K562 (cell line): ENCODE data around the gene EML1. TPM values are rescaled to one million over a fixed set of nuclear protein-coding genes. Genes with fewer than 3 reads are reported as not detected.

ENCODE experiments used
- ATAC-seq: fragments of 200-7000 bp; cut with Tn5 transposase; 3 replicates; pipeline ENCODE4 v1.9.1; 2020; ENCODE audit warnings: moderate library complexity
- BruUV-seq: library from RNA; stranded (reverse); fragments of 400-500 nt; replicated peaks from 2 replicates; lab custom pipeline; 2021; lab: Mats Ljungman, UMichigan
- CTCF ChIA-PET: fragments of 300-600 bp; formaldehyde crosslinking; extraction: SDS; loops from one replicate; lab custom pipeline; 2021; ENCODE audit warnings: low intra/inter-chr PET ratio; lab: Yijun Ruan, JAX
- POLR2A ChIA-PET: fragments of 300-600, 350-650 bp; sonication (Branson Sonifier 250); formaldehyde crosslinking; extraction: SDS; loops from one replicate; lab custom pipeline; 2021; ENCODE audit warnings: antibody characterized with exemption, inconsistent platforms; lab: Yijun Ruan, JAX
- DNase-seq, 4 experiments: peaks; one replicate each; pipeline versions ENCODE4 v3.0.0 to v3.0.0-alpha.2; 2011 to 2018; ENCODE audit warnings: low spot score in 3 of 4, mixed read lengths in 3 of 4; ENCODE audit errors: extremely low read depth in 1 of 4
- FAIRE-seq: peaks from 2 replicates; lab custom pipeline; 2011; peaks lifted over from hg19 to GRCh38; lab: Jason Lieb, UNC
- H2AFZ ChIP-seq: 2 replicates; pipeline ENCODE4 v1.6.0; 2011; ENCODE audit warnings: low read depth, low read length, control low read depth, inconsistent platforms
- H3K27ac ChIP-seq: fragments of 200-600 bp; 3 replicates; pipeline ENCODE4 v1.8.0; 2011; ENCODE audit warnings: low read depth, mild to moderate bottlenecking, control low read depth, inconsistent platforms, low read length, moderate library complexity, mixed read lengths; ENCODE audit errors: extremely low read depth
- H3K27me3 ChIP-seq, 2 experiments: fragments of 300-600 bp in 1 of 2; 2 replicates in 1 of 2; 3 replicates in 1 of 2; pipeline versions ENCODE4 v1.6.0 to v1.8.0; 2011; ENCODE audit warnings: inconsistent platforms in 2 of 2, low read length in 2 of 2, mild to moderate bottlenecking in 1 of 2, mixed read lengths in 1 of 2, moderate library complexity in 1 of 2; ENCODE audit not compliant: control insufficient read depth in 2 of 2, insufficient read depth in 2 of 2
- H3K36me3 ChIP-seq: fragments of 300-600 bp; 3 replicates; pipeline ENCODE4 v1.8.0; 2011; ENCODE audit warnings: mild to moderate bottlenecking, low read length, inconsistent platforms; ENCODE audit not compliant: control insufficient read depth, insufficient read depth
- H3K4me1 ChIP-seq, 2 experiments: fragments of 200-600 bp in 1 of 2; replicated peaks in 1 of 2; 2 replicates in 1 of 2; 3 replicates in 1 of 2; pipeline versions ENCODE4 v1.5.1 to v1.8.0; 2011; ENCODE audit warnings: inconsistent platforms in 2 of 2, low read length in 2 of 2, mild to moderate bottlenecking in 1 of 2, mixed read lengths in 1 of 2, moderate library complexity in 1 of 2; ENCODE audit not compliant: control insufficient read depth in 2 of 2, insufficient read depth in 2 of 2
- H3K4me2 ChIP-seq: 2 replicates; pipeline ENCODE4 v1.6.1; 2011; ENCODE audit warnings: low read length, control low read depth, inconsistent platforms, mixed read lengths; ENCODE audit not compliant: insufficient read depth
- H3K4me3 ChIP-seq: fragments of 200-600 bp; sonication (generic), shearing (Covaris generic); 2 replicates; pipeline ENCODE4 v1.5.1; 2016; ENCODE audit warnings: control low read depth, inconsistent platforms
- H3K79me2 ChIP-seq: fragments of 200-600 bp; 3 replicates; pipeline ENCODE4 v1.8.0; 2011; ENCODE audit warnings: low read length, inconsistent platforms; ENCODE audit not compliant: control insufficient read depth, insufficient read depth
- H3K9ac ChIP-seq, 2 experiments: 2 replicates each; pipeline versions ENCODE4 v1.6.0 to v1.6.1; 2011; ENCODE audit warnings: low read depth in 2 of 2, low read length in 2 of 2, control low read depth in 1 of 2, inconsistent platforms in 1 of 2, mild to moderate bottlenecking in 1 of 2, mixed read lengths in 1 of 2; ENCODE audit not compliant: insufficient read depth in 1 of 2
- H3K9me1 ChIP-seq: one replicate; pipeline ENCODE4 v1.6.0; 2011; ENCODE audit warnings: inconsistent platforms, mild to moderate bottlenecking, low read length, moderate library complexity; ENCODE audit not compliant: control insufficient read depth, insufficient read depth
- H3K9me3 ChIP-seq: replicated peaks from 2 replicates; pipeline ENCODE4 v1.5.1; 2011; ENCODE audit warnings: low read depth, low read length, inconsistent platforms; ENCODE audit not compliant: control insufficient read depth, insufficient read depth
- H4K20me1 ChIP-seq: replicated peaks from 2 replicates; pipeline ENCODE4 v1.6.1; 2011; ENCODE audit warnings: low read length, inconsistent platforms, mixed read lengths; ENCODE audit not compliant: control insufficient read depth, insufficient read depth
- ARHGAP35 ChIP-seq: fragments of 450-650 bp; IDR thresholded peaks from 2 replicates; pipeline ENCODE4 v1.6.1; 2018; ENCODE audit not compliant: partially characterized antibody
- ZBTB17 ChIP-seq: fragments of 450-650 bp; formaldehyde crosslinking; IDR thresholded peaks from 2 replicates; pipeline ENCODE4 v1.4.0; 2020; ENCODE audit warnings: mild to moderate bottlenecking
- WGBS: fragments of 100-300 bp; shearing (Covaris generic); methylation state at CpG from one replicate; pipeline ENCODE4 v1.1.6; 2016; ENCODE audit warnings: low coverage, mixed read lengths; ENCODE audit not compliant: insufficient coverage; ENCODE audit errors: missing lambda C conversion rate; 5-methylcytosine and 5-hydroxymethylcytosine counted together
- in situ Hi-C: fragments of 300-500 bp; cut with MboI; formaldehyde crosslinking; loops from 4 replicates; pipeline ENCODE4 v1.15.0; 2018; ENCODE audit warnings: inconsistent platforms, mixed read lengths
- intact Hi-C: fragments of 100-400 bp; cut with micrococcal nuclease; formaldehyde crosslinking; loops from 2 replicates; pipeline ENCODE4 v1.14.2; 2022
- polyA plus RNA-seq, 8 experiments: library from polyadenylated mRNA; depleted of rRNA in 4 of 8; stranded (reverse) in 5 of 8; unstranded in 3 of 8; fragments of >200 nt; fragmentation: Nextera tagmentation in 2 of 8; fragmentation: Illumina TruSeq in 1 of 8; extraction: Ambion mirVana in 2 of 8; extraction: Trizol in 1 of 8; gene quantifications; 2 replicates each; pipeline versions ENCODE4 v1.2.1 to v1.2.3, GENCODE V29; 2011 to 2014; ENCODE audit warnings: inconsistent platforms in 1 of 8, missing spikeins in 1 of 8
- total RNA-seq, 7 experiments: library from RNA; depleted of rRNA in 6 of 7; stranded (reverse); fragments of >200 nt in 6 of 7; fragmentation: Illumina TruSeq in 2 of 7; extraction: Trizol in 2 of 7; gene quantifications; 2 replicates each; pipeline versions ENCODE4 v1.2.1 to v1.2.3, GENCODE V29; 2011 to 2021; ENCODE audit warnings: low replicate concordance in 1 of 7
- TF ChIP-seq, protein P1 (sequence below), 3 experiments: IDR thresholded peaks in 2 of 3; conservative IDR thresholded peaks in 1 of 3; 2 replicates each; pipeline ENCODE4 v1.5.1; 2011 to 2012; ENCODE audit warnings: low read length in 3 of 3, mild to moderate bottlenecking in 3 of 3, control low read depth in 2 of 3, improper control_type of control experiment in 1 of 3, inconsistent platforms in 1 of 3, low read depth in 1 of 3, mixed read lengths in 1 of 3, moderate library complexity in 1 of 3; ENCODE audit not compliant: insufficient read depth in 2 of 3

The EML1 gene
- total and polyA plus RNA-seq, 9 of the 15 experiments (the other 6 are each of a cell fraction or from before 2014, with no cell fraction given), result 0.01 to 0.35 (median 0.07) TPM; not detected in 2

DNA sequence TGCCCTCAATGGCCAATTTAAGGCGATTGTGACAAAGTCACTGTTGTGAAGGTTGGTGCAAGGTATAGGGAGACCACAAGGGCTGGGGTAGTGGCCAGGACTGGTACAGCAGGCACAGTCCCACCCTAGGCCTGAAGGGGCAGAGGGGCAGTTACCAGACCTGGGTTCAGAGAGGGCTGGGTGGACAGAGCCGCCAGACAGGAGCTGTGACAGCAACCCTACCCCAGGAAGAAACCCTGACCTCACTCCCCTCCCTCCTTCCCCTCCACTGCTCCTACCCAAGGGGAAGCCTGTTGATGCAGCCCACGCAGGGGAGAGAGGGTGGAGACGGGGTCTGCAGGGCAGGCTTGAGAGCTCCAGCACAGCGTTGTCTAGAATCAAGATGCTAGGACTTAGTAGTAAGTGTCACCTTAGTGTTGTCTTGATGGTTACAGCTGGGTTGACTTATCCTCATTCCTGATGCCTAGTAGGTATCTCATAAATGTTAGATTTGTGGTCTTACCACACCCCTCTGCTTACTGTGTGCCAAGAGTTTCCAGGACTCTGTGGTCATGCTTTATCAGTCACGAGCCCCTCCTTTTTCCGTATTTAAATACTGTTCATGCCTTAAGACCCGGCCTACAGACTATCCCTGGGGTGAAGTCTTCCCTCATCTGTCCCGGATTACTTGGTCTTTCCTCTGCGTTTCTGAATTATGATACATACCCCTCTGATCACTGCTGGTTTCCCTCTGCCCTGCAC is 14.4 kb downstream of the EML1 start:
- in situ Hi-C loops, result no loop called here
- H3K79me2 ChIP-seq, result no peaks in the 10 kb centered on the region
- no peaks in the 10 kb centered on the region for H3K4me1 ChIP-seq
- H2AFZ ChIP-seq, result no peak overlapping the region
- CTCF ChIA-PET, result no interaction called here
- peaks cover 11 to 40% of the 10 kb centered on the region in 2 experiments; a peak in 4 of 5 replicates for H3K27me3 ChIP-seq
- H3K9ac ChIP-seq, result no peak overlapping the region
- H3K36me3 ChIP-seq, result no peaks in the 10 kb centered on the region
- WGBS, result 1% methylated on average over 9 of the region's 10 CpGs
- POLR2A ChIA-PET, result interaction anchor here (1.6 kb wide), 1 partner anchor 14 kb away, joined by 4 read pairs; the partner anchor contains the start of gene EML1
- H4K20me1 ChIP-seq, result no peaks in the 10 kb centered on the region
- no peak for DNase-seq
- FAIRE-seq, result no peak
- H3K4me3 ChIP-seq, result no peak overlapping the region
- H3K9me1 ChIP-seq, result no peaks in the 10 kb centered on the region
- H3K9me3 ChIP-seq, result no peaks in the 10 kb centered on the region
- intact Hi-C loops, result no loop called here
- H3K4me2 ChIP-seq, result no peak overlapping the region
- no peak overlapping the region for H3K27ac ChIP-seq
- no peak; the same call in 2 of the 3 replicates for ATAC-seq
- TF ChIP-seq ZBTB17 (CRISPR knock-in tag) (no peak), ARHGAP35 (no peak)
- TF ChIP-seq, protein P1, sequence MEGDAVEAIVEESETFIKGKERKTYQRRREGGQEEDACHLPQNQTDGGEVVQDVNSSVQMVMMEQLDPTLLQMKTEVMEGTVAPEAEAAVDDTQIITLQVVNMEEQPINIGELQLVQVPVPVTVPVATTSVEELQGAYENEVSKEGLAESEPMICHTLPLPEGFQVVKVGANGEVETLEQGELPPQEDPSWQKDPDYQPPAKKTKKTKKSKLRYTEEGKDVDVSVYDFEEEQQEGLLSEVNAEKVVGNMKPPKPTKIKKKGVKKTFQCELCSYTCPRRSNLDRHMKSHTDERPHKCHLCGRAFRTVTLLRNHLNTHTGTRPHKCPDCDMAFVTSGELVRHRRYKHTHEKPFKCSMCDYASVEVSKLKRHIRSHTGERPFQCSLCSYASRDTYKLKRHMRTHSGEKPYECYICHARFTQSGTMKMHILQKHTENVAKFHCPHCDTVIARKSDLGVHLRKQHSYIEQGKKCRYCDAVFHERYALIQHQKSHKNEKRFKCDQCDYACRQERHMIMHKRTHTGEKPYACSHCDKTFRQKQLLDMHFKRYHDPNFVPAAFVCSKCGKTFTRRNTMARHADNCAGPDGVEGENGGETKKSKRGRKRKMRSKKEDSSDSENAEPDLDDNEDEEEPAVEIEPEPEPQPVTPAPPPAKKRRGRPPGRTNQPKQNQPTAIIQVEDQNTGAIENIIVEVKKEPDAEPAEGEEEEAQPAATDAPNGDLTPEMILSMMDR (IDR thresholded peaks at IDR 0.05 in 2 of 3, conservative IDR thresholded peaks at IDR 0.05 in 1 of 3; ENCODE audit: insufficient read depth in 2 of 3, low read depth in 1 of 3, low read length in 3 of 3), result peak in 1 of 3 experiments; percentile 41; a peak in 2 of 6 replicates
- BruUV-seq, result no TSS peak
